ENCODE results near the gene STRIP2.
A peak's percentile ranks its signal among the peaks of the same experiment; 100 is the strongest.
"Not testable (repeated sequence)": the region's sequence is repeated elsewhere in the genome, so short reads cannot be mapped to it uniquely, and the experiment has no call there.

The STRIP2 gene

GRCh38 chr7:129456421-129456820, 22.2 kb downstream of the STRIP2 start:
- no peak for DNase-seq (ENCODE audit: low spot score)

DNA sequence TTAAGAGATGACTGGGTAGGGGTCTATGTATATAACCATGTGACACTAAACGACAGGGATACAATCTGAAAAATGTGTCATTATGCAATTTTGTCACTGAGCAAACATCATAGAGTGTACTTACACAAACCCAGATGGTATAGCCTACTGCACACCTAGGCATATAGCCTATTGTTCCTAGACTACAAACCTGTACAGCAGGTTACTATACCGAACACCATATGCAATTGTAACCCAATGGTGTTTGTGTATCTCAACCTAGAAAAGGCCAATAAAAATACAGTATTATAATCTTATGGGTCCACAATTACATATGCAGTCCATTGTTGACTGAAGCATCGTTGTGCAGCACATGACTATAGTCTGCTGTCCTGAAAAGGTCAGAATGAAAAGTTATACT, 22.9 kb downstream of the STRIP2 start:
- no peak for DNase-seq (ENCODE audit: low spot score)

DNA sequence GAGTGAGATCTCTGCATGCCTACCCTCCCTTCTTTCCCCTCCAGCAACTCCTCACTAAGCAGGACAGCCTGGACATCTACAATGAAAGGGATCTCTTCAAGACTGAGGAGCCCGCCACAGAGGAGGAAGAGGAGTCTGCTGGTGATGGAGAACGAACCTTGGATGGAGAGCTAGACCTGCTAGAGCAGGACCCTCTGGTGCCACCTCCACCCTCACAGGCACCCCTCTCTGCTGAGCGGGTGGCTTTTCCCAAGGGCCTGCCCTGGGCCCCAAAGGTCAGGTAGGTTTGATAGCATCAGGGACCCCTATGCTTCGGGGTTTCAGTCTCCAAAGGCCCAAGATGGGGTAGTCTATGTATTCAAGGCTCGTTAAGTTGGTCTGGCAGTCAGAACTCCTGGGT, 23.9 kb downstream of the STRIP2 start:
- DNase-seq (ENCODE audit: low spot score), result no peak

GRCh38 chr7:129461809-129462208, 27.6 kb downstream of the STRIP2 start:
- no peak for DNase-seq (ENCODE audit: low spot score)

- DNase-seq (ENCODE audit: low spot score), result no peak
These were observed 28.2 kb downstream of the STRIP2 start for GRCh38 chr7:129462420-129462819.

GRCh38 chr7:129464194-129464593, 30.0 kb downstream of the STRIP2 start:
- no peak for DNase-seq (ENCODE audit: low spot score)

DNA sequence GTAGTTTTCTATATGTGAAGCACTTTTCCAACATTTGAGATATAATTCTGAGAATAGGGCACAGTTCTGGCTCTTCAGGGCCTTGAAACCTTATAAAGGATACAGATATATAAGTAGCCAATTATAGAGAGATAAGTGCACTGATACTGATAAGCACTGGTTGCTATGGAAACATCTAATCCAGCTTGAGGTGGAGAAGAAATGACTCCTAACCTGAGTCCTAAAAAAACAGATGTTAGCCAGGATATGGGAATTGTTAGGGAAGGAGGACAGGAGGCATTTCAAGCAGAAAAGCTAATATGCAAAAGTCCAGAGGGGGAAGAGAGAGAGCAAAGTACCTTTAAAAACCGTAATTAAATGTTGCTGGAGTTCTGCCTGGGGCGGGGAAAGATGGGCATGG, 30.8 kb downstream of the STRIP2 start:
- DNase-seq (ENCODE audit: low spot score), result no peak

GRCh38 chr7:129466796-129467195, 32.6 kb downstream of the STRIP2 start:
- no peak for DNase-seq (ENCODE audit: low spot score)

GRCh38 chr7:129468087-129468486, 33.9 kb downstream of the STRIP2 start:
- peak; percentile 23 for DNase-seq (ENCODE audit: low spot score)

DNA sequence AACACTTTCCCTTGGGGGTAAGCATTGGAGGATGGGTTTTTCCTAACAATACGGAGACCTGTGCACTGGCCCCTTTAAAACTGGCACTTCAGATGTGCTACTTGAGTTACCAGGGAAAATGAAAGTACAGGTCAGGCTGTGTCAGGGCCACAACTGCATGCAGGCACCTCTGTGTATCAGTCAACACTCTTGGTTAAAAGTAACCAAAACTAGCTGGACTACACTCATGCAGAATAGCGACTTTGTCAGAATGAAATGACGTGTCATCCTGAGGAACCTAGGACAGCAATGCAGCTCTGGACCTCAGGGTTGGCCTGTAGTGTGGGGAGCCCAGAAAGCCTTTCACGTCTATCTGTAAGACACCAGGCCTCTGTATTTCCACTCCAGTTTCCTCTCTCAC, 34.3 kb downstream of the STRIP2 start:
- DNase-seq (ENCODE audit: low spot score), result no peak

- DNase-seq (ENCODE audit: low spot score), result no peak
These were observed 35.7 kb downstream of the STRIP2 start for GRCh38 chr7:129469930-129470329.

DNA sequence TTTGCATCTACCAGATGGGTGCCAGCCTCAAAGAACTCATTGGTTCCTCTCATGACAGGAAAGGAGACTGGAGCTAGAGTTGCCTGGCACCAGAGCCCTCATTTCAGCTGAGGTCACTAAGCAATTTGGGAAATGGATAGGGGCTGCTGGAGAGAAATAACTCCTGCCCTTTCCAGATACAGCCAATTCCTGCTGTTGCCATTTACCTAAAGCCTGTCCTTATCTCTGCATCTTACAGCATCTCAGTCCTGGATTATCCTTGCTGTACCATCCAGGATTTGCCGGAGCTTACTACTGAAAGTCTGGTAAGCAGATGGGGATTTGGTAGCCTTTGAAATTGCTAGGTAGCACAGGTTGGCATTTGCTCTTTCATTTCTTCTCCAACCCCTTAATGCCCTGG, 36.2 kb downstream of the STRIP2 start:
- DNase-seq (ENCODE audit: low spot score), result no peak

GRCh38 chr7:129471402-129471827, 37.2 kb downstream of the STRIP2 start:
- DNase-seq (ENCODE audit: low spot score), result no peak

DNA sequence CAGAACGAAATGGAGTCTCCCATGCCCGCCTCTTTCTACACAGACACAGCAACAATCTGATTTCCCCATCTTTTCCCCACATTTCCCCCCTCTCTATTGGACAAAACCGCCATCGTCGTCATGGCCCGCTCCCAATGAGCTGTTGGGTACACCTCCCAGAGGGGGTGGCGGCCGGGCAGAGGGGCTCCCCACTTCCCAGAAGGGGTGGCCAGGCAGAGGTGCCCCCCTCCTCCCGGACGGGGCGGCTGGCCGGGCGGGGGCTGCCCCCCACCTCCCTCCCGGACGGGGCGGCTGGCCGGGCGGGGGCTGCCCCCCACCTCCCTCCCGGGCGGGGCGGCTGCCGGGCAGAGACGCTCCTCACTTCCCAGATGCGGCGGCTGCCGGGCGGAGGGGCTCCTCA, 41.7 kb downstream of the STRIP2 start:
- not testable (repeated sequence) for DNase-seq (ENCODE audit: low spot score)

GRCh38 chr7:129476398-129476797, 42.2 kb downstream of the STRIP2 start:
- DNase-seq (ENCODE audit: low spot score), result not testable (repeated sequence)

- DNase-seq (ENCODE audit: low spot score), result no peak
These were observed 45.6 kb downstream of the STRIP2 start for GRCh38 chr7:129479831-129480230.

- no peak for DNase-seq (ENCODE audit: low spot score)
These were observed 46.6 kb downstream of the STRIP2 start for GRCh38 chr7:129480674-129481363.

DNA sequence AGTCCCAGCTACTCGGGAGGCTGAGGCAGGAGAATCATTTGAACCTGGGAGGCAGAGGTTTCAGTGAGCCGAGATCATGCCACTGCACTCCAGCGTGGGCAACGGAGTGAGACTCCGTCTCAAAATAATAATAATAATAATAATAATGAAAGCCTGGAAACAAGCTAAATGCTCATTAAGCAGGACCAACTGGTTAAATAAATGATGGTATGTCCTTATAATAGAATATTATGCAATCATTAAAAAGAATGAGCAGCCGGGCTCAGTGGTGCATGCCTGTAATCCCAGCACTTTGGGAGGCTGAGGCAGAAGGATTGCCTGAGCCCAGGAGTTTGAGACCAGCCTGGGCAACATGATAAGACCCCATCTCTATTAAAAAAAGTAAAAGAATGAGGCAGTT, 47.1 kb downstream of the STRIP2 start:
- not testable (repeated sequence) for DNase-seq (ENCODE audit: low spot score)

GRCh38 chr7:129482781-129483180, 48.5 kb downstream of the STRIP2 start:
- DNase-seq (ENCODE audit: low spot score), result no peak

DNA sequence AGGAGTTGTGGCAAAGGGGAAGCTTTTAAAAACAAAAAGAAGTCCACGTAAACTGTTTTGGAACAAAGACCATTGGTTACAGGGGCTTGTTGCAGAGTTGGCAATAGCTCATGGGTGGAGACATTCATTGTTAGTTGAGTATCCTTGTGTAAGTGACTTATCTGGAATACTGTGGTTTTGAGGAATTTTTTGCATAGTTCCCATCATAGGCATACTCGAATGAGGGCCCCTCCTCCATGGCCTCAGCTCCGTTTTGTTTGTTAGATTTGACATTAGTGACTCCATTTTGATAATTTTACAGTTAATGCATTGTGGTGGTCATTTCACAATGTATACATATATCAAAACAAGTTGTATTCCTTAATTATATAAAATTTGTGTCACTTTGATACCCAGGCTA, 55.3 kb downstream of the STRIP2 start:
- DNase-seq (ENCODE audit: low spot score), result peak; percentile 75

DNA sequence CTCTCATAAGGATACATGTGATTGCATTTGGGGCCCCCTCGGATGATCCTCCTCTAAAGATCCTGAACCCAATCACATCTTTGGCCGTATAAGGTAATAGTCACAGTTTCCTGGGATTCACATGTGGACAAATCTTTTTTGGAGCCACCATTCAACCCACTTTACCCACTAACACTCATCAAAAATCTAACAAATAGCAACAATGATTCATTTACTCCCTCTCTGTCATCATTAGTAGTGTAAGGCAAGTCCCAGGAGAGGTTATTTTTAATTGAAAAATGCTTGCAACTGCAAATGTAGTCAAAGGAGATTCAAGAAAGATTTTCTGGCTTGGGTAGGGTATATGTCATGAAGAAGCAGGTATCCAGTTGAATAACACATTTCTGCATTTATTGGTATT, 58.2 kb downstream of the STRIP2 start:
- DNase-seq (ENCODE audit: low spot score), result no peak

DNA sequence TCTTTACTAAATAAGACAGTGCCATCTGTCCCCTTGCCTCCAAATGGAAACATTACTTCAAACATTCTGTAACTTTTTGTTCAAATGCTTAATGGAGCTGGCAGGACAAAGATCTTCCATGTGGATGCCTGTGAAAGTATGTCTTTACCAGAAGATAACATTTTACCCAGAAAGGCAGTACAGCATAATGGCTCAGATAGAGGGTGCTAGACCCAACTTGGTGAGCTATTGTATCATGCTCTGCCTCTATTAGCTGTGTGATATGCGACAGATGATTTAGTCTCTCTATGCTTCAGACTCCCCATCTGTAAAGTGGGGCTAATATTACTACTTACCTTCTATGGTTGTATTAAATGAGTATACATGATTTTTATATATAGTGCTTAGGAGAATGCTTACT, 59.3 kb downstream of the STRIP2 start:
- DNase-seq (ENCODE audit: low spot score), result no peak

DNA sequence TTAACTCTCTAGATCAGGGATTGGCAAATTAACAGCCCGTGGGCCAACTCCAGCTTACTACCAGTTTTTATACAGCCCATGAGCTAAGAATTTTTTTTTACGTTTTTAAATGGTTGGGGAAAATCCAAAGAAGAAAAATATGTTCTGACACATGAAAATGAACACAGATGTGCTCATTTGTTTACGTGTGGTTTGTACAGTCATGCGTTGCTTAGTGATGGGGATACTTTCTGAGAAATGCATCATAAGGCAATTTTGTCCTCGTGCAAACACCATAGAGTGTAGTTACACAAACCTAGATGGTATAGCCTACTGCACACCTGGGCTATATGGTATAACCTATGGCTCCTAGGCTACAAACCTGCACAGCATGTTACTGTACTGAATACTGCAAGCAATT, 59.8 kb downstream of the STRIP2 start:
- peak; percentile 34 for DNase-seq (ENCODE audit: low spot score)

DNA sequence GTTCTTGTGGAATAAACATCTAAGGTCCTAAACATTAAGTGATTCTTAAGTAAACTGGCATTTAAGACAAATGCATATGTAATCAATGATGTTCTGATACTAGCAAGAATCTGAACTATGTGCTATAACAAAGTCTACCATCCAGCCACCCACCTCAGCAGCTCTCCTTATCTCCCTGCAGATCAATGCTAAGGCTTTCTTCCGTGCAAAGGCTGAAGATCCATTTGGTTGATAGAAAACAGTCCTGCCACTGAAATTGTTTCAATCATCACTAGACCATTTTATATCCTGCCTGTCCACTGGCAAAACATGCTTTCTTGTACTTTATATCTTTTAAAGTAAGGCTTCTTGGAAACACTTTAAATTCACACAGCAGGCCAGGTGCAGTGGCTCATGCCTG, 61.8 kb downstream of the STRIP2 start:
- no peak for DNase-seq (ENCODE audit: low spot score)

GRCh38 chr7:129496653-129497052, 62.4 kb downstream of the STRIP2 start:
- no peak for DNase-seq (ENCODE audit: low spot score)

Data from hepatic stellate cell (primary cell).